ENCODE results near the gene MALAT1.
A peak's percentile ranks its signal among the peaks of the same experiment; 100 is the strongest.

Gene MALAT1

GRCh38 chr11:65540290-65541092 is 41.6 kb downstream of the MALAT1 start:
- peak; percentile 94 for DNase-seq

GRCh38 chr11:65541093-65541982 is 42.5 kb downstream of the MALAT1 start:
- DNase-seq, result no peak

GRCh38 chr11:65542738-65543390 is 44.0 kb downstream of the MALAT1 start:
- DNase-seq, result no peak

GRCh38 chr11:65545853-65546216 is 47.0 kb downstream of the MALAT1 start:
- DNase-seq, result no peak

- DNase-seq, result peak; percentile 98
Measured at GRCh38 chr11:65546217-65546958, 47.5 kb downstream of the MALAT1 start.

- DNase-seq, result no peak
Measured at GRCh38 chr11:65547446-65548125, 48.7 kb downstream of the MALAT1 start.

GRCh38 chr11:65548395-65548794 is 49.5 kb downstream of the MALAT1 start:
- no peak for DNase-seq

GRCh38 chr11:65549096-65549495 is 50.3 kb downstream of the MALAT1 start:
- DNase-seq, result no peak

- peak; percentile 74 for DNase-seq
Measured at GRCh38 chr11:65551572-65552387, 52.9 kb downstream of the MALAT1 start.

GRCh38 chr11:65552388-65552951 is 53.6 kb downstream of the MALAT1 start:
- no peak for DNase-seq

- peak; percentile 76 for DNase-seq
Measured at GRCh38 chr11:65553301-65554001, 54.6 kb downstream of the MALAT1 start.

- no peak for DNase-seq
Measured at GRCh38 chr11:65554057-65554818, 55.4 kb downstream of the MALAT1 start.

GRCh38 chr11:65554842-65555430 is 56.1 kb downstream of the MALAT1 start:
- no peak for DNase-seq

GRCh38 chr11:65555693-65556231 is 56.9 kb downstream of the MALAT1 start:
- no peak for DNase-seq

All from activated CD4-positive, alpha-beta T cell treated with anti-CD3 and anti-CD28 coated beads, Interleukin-10, Interleukin-2, amounts not matched to agents 100 ng/mL and 50 ng/mL, durations not matched to agents 16 hours and 8 hours (primary cell).